Measurements from ENCODE around the gene SLC12A3.

Gene SLC12A3

DNA sequence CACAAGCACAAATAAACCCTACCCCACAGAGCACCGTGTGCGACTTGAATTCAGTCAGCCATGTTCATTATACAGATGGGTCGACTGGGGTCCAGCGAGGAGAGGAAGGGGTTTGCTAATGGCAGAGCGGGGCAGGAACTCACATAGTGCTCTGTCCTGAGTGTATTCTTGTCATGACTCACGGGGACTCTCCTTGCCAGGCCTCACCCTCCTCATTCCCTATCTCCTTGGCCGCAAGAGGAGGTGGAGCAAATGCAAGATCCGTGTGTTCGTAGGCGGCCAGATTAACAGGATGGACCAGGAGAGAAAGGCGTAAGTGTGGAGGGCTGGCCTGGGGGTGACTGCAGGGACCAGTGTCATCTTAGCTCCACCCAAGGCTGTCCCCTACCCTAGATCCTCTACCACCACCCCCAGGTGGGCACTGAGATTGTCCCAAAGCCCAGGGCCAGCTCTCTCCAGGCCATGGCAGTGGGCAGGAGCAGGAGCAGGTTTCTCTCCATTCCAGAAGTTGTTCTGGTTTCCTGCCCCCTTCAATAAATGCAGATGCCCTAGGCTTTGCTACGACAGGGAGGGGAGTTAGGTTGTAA, 29.4 kb downstream of the SLC12A3 start:
- no peak for DNase-seq

DNA sequence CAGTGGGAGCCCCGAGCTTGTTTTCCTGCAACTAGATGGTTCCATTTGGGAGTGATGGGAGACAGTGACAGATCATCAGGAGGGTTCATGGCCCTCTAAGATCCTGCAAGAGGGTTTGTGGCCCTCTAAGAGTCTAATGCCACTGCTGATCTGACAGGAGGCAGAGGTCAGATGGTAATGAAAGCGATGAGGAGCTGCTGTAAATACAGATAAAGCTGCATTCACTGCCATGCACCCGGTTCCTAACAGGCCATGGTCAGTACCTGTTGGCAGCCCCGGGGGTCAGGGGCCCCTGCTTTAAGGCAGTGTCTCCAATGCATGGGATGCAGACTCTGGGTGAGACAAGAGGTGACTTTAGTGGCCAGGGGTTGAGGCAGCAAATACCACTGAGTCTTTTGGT, 30.8 kb downstream of the SLC12A3 start:
- no peak for DNase-seq

DNA sequence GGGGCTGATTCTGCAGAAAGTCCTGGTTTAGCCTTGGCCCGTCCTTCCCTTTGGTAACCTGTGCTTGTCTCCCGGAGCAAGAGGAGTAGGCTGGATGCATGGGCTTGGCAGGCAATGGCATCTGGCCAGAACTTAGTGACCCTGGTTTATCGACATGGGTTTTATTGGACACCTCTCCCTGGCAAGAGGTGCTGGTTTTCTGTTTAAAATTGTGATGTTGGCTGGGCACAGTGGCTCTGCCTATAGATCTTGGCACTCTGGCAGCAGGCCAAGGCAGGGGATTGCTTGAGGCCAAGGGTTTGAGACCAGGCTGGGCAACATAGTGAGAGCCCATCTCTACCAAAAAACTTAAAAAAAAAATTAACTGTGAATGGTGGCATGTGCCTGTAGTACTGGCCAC, 31.2 kb downstream of the SLC12A3 start:
- no peak for DNase-seq

DNA sequence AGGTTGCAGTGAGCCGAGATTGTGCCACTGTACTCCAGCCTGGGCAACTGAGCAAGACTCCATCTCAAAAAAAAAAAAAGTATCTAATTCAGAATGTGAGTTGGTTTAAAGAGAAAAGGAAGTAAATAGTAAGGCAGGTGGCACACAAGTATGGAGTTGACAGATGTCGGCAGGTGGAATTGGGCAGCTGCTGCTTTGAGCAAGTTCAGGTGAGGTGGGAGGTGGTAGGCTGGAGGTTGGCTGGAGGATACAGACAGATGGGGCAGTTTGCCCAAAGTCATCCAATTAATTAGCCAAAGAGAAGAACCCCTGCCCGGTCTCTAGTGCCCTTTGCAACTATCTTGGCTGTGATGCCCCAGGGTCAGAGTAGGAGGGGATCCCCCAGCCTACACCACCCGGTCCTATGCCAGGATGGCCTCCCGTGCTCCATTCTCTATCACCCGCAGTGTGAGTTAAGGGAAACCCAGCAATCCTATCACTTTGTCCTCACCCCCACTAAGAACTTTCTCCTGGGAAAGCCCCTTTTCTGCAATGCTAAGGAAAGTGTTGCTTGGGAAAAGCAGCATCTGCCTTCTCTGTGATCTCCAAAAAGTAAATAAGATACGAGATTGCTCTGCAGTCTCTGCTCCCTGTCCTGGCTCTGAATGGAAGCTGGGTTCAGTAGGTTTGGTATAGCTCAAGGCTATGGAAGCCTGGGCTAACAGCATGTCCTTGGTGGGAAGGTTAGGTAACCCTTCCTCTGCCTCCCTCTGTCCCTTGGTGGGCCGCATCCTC, 32.2 kb downstream of the SLC12A3 start:
- no peak for DNase-seq

DNA sequence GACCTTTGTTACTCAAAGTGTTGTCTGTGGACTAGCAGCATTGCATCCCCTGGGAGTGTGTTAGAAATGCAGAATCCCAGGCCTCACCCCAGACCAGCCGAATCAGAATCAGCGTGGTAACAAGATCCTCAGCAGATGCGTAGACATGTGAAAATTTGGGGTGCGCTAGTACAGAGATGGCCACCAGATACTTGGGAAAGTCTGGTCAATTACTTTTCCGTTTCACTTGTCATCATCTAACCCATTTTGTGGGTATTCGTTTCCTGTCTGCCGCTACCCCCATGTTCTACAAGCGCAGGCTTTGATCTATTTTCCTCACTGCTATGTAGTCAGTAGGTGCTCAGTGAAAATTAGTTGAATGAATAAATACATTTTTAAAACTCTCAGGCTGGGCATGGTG, 33.8 kb downstream of the SLC12A3 start:
- DNase-seq = no peak

DNA sequence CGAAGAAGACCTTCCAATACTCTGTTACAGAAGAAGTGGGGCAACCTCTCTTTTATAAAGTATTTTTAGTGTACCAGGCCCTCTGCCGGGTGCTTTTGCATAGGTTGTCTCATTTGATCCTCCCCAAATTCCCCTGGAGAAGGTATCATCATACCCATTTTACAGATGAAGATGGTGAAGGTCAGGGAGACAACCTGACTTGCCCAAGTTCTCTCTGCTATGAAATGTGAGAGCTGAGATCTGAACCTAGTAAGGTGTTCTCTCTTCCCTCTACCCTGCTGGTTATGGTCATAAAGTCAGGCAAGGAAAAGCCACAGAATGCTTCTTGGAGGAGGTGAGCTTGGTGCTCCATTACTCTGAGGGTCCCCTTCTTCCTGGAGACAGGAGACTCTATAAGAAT, 38.9 kb downstream of the SLC12A3 start:
- DNase-seq = no peak

DNA sequence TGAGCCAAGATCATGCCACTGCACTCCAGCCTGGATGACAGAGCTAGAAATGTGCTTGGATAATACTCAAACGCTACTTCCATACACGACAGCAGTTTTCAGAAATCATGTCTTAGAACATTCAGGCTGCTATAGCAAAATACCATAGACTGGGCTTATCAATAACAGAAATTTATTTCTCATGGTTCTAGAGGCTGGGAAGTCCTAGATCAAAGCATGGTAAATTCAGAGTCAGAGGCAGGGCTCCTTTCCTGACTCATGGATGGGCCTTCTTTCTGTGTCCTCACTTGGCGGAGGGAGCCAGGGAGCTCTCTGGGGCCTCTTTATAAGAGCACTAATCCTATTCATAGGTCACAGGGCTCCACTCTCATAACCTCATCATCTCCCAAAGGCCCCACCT, 42.4 kb downstream of the SLC12A3 start:
- no peak for DNase-seq

DNA sequence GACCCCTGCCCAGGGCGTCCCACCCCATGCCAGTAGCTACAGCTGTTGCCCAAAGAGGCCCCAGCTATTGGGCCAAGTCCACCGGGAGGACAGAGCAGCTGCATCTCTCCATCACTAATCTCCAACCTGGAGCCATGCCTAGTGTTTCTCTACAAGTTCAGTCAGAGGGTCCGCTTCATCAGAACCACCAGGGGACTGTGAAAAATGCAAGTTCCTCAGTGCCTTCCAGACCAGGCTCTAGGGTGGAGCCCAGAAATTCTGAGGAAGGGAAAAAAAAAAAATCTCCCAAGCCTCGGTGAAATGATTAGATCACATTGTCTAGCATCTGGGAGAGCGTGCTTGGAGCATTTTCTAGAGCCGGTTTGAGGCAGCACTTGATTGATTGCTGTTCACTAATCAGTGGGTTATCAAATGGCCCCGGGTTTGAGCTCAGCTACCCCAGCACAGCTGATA, 44.5 kb downstream of the SLC12A3 start:
- DNase-seq = no peak

DNA sequence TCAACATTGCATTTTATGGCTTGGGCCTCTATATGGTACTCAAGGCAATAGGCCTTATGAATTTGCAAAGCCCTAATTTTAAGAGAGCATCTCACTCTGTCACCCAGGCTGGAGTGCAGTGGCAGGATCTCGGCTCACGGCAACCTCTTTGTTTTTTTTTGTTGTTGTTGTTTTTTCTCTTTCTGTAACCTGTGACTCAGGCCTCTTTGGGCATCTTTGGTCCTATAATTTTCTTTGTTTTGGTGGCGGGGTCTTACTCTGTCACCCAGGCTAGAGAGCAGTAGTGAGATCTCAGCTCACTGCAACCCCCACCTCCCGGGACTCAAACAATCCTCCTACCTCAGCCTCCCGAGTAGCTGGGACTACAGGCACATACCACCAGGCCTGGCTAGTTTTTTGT, 45.1 kb downstream of the SLC12A3 start:
- DNase-seq = no peak

DNA sequence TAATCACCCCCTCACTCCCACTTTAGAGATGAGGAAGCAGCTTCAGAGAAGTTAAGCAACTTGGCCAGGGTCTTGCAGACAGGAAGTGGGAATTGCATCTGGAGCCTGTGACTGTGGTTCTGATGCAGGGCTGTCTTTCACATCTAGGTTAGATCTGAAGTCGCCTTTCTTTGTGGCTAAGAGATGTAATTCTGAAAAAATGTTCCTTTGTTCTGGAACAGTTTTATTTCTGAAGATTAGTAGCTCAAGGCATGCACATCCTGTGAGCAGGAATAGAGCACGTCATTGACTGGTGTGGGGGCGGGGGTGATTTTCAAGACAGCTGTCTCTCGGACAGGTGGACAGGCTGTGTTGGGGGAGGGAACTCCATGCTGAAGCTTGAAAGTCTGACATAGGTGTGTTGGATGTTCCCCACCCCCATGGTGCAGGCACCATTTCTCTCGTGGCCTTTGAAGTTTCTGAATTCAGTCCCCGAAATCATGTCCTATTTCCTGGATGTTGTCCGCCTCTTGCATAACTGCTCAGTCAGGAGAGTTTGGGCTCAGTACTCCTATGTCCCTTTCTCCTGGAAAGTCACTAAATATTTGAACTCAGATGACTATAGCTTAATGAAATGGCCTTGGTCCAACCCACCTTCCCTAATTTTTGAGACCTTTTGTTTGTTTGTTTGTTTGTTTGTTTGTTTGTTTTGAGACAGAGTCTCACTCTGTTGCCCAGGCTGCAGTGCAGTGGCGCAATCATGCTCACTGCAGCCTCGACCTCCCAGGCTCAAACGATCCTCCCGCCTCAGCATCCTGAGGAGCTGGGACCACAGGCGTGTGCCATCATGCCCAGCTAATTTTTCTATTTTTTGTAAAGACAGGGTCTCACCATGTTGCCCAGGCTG, 45.9 kb downstream of the SLC12A3 start:
- DNase-seq = no peak

DNA sequence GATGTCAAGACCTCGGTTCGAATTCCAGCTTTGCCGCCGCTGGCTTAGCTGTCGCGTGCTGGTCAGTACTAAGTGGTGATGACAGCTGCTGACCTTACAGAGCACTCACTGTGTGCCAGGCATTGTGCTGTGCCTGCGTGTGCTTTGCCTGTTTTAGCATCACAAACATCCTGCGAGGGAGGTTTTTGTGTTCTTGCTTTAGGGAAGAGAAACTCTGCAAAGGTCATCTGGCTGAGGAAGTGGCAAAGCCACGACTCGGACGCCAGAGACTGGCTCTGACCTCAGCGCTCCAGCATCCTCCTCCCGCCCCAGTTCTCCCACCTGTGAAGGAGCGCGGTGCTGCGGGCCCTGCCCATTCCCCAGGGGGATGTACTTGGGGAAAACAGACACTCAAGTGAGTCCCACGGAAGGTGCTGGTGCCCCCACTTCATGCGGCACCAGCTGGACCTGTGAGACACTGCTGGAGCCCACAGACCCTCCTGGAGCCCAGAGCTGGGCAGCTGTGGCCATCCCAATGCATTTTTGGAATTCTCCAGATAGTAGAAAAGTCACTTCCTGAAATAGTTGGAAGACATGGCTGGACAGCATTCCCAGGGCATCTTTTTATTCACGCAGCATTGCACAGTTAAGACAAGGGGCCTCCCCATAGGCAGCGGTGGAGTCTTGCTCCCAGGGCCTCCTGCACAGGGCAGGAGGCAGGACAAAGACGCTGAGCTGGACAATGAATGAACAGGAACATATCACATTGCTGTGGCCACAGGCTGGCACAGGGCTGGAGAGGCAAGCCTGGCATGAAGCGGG, 47.0 kb downstream of the SLC12A3 start:
- DNase-seq = no peak

DNA sequence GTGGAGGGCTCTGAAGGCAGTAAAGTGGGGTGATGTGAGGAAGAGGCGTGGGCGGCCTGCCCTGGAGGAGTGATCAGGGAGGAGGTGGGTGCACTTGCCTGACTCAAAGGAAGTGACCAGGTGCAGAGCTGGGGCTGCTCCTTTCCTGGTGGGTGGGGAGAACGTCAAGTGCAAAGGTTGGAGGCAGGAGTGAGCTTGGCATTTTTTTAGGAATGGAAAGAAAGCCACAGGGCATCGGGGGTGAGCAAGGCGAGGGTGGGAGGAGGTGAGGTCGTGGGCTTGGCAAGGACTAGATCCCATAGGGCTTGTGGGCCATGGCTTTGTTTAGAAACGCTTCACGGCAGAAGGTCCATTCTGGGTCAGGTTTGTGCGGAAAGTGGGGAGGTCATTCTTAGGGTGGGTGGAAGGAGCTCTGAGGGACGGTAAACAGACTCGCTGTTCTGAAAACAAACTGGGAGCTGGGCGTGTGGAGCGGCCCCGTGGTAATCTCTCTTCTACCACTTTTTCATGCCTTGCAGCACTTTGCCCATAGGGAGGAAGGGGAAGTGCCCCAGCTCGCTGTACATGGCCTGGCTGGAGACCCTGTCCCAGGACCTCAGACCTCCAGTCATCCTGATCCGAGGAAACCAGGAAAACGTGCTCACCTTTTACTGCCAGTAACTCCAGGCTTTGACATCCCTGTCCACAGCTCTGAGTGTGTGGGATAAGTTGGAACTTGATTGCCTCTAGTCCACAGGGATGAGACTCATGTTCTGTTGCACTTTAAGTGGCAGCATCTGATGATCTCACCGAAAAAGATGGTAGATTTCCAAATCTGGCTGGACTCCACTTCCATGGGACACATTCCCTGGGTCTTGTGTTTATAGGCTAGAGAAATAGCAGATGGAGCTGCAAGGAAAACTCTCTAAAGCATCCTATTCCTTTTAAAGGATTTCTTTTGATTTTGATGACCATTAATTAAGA, 48.0 kb downstream of the SLC12A3 start:
- DNase-seq = no peak

DNA sequence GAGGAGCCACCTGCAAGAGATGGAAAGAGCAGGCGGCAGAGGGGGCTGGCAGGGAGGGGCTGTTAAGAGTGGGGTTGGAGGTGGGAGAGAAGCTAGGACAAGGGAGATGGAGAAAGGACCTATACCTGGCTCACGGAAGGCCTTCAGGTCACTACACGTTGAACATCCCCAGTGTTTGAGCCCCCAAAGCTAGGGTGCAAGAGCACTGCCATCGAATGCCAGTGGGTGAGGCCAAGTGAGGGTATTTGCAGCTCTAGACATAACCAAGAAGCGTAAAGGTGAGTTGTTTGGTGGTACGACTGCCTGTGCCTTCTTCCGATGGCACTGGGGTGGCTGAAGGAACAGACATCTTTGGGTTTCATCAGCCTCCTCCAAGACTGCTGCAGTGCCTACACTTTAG, 49.9 kb downstream of the SLC12A3 start:
- no peak for DNase-seq

DNA sequence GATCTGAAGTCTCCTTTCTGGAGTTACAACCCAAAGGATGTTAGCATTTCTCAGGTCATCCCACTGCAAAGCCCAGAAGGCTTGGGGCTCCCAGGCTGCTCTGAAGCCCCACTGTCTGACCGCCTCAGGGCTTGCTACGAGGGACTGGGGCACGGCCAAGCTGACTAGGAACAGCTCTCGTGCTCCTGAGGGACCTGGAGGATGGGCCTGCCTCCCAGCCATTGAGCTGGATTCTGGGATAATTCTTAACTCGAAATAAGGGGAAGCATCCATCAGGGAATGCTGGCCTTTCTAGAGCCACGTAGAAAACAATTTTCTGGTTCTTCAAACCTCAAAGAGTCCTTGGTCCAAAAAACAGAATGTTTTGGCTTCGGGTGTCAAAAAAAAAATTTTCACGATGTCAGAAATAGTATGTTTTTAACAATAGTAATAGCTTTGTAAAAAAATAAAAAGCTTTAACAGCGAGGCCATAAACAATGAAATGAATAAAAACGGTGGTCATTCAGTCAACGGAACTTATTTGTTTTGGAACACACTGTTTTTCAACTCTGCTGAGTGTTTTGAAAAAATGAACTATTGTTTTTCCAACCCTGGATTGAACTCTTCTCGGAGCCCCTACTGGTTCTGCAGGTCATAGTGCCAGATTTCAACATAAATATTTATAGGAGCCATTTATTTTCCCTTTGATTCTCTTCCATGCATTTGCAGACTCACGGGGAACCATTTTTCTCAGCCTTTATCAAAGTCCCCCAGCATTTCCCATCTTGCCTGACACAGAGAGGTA, 50.5 kb downstream of the SLC12A3 start:
- DNase-seq = no peak

DNA sequence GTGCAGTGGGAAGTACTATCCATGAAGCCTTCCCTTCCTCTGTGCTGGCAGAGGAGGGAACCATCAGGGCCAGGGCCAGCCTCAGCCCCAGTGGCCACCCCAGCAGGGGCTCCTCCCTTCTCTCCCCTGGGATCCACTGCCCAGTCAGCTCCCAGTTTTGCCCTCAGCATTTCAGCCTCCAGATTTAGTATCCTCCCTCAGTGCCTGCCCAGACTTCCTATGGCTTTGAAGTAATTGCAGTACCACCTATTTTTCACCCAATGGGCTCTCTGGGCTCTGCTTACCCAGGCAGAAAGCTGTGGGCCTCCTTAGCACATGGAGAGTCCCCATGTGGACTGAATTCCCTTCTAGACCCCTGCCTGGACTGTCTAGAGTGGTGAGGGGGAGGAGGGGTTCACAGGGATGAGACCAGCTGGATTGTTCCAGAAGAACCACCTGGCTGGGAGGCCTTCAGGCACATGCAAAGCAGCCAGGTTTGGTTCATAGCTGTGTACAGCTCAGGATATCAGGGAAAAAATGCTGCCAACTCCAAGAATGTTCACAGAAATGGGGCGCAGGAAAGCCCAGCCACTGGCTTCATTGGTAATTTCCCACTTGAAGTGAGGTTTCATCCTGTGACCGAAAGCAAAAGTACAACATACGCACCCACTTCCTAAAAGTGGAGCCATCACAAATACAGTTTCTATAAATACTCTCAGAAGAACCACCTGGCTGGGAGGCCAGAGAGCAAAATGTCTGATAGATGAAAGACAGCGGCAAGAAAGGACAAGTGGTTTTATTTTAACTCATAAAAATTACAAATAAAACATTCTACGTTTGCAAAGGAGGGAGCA, 51.8 kb downstream of the SLC12A3 start:
- no peak for DNase-seq

DNA sequence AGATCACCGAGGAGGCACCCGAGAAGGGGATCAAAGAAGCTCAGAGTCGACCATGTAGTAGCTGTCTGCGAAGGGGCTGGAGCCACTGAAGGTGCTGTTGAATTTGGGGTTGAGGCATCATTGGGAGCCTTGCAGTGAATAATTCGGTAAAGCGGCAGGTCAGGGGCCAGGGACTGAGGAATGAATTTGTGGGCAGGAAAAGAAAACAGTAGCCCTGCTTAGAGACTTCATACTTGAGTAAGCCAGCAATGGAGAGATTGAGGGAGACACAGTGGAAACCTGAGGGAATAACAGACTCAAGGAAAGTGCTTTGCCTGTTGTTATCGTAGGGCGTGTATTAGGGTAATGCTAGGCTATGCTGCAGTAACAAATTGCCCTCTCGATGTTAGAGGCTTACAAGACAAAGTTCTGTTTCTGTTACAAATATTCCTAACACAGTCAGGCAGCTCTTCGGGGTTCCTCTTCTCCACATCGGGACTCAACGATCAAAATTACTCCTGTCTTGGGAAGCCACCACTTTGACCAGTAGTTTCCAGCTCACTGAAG, 53.5 kb downstream of the SLC12A3 start:
- no peak for DNase-seq

DNA sequence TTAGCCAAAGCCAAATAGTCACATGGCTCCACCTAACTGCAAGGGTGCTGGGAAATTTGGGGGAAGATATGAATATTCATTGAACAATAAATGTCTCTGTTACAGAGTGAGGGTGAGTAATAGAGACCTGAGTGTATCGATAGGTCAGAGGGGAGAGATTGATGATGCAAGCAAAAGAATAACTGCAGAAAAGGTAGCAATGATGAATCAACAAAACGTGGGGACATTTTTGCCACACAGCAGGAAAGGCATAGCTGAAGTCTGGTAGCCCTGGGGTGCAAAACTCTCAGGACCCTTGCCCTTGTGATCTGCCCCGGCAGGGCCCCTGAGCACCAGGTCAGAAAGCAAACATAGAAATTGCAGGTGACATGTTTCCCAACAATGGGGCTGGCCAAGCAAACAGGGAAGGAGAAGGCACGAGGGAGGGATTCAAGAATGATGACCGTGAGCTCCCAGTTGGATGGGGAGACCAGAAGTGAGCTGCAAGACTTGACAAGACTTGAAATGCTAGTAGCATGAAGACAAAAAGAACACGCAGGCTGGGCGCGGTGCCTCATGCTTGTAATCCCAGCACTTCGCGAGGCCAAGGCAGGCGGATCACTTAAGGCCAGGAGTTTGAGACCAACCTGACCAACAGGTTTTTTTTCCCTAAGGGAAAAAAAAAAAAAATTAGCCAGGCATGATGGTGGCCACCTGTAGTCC, 54.2 kb downstream of the SLC12A3 start:
- DNase-seq = no peak

DNA sequence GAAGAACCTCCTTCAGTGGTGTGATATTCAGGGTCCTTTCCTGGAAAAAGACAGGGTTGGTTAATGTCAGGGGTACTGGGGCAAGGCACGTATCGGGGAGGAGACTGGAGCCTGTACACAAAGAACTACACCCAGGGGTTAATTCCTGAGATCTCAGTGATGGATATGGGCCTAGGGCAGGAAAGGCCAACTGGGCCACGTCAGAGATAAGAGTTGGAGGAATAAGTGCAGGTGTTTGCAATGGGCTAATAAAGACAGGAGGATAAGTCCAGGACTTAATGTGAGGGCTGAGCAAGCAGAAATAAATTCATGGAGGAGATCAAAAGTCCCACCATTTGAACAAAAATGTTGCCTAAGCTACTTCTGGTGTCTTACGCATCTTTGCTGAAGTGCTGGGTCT, 56.6 kb downstream of the SLC12A3 start:
- DNase-seq = no peak

DNA sequence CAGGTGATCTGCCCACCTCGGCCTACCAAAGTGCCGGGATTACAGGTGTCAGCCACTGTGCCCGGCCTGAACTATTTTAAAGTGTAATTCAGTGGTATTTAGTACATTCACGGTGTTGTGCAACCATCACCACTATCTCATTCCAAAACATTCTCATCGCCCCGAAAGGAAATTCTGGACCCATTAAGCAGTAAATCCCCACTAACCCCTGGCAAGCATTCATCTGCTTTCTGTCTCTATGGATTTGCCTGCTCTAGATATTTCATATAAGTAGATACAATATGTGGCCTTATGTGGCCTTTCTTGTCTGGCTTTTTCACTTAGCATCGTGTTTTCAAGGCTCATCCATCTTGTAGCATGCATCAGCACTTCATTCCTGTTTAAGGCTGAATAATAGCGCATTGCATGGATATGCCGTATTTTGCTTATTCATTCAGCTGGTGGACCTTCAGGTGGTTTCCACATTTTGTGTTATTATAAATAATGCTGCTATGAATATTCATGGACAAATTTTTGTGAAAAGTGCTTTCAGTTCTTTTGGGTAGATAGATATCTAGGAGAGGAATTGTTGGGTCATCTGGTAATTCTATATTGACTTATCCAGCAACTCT, 58.6 kb downstream of the SLC12A3 start:
- DNase-seq = no peak
